OCI-LY7 (cell line): ENCODE results near the gene TRERF1.

Source experiments
- EZH2phosphoT487 ChIP-seq: fragments of 200-600 bp; sonication (generic); IDR thresholded peaks from 2 replicates; pipeline ENCODE4 v1.6.1; 2018; ENCODE audit warnings: low read depth, borderline replicate concordance, mild to moderate bottlenecking, mixed run types, antibody characterized with exemption, low read length, moderate library complexity, mixed read lengths
- TF ChIP-seq, protein P1 (sequence below): fragments of 200-600 bp; sonication (generic); conservative IDR thresholded peaks from 2 replicates; pipeline ENCODE4 v1.5.1; 2014; ENCODE audit warnings: mild to moderate bottlenecking, antibody characterized with exemption, low read length, moderate library complexity, mixed read lengths

DNA sequence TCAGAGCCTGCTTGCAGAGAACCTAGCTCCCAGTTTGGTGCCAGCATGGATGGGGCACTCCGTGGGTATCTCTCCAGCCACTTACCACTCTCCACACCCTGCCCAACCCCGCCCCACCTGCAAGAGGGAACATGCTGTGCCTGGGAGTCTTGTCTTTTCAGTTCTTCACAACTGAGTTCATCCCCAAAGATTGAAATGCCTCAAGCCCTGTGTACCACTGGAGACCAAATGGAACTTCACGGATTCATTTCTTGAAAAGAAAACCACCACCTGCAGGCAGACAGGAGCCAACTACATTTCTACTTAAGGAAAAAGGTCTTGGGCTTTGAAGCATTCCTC is 50.1 kb downstream of the TRERF1 start:
- TF ChIP-seq, protein P1, sequence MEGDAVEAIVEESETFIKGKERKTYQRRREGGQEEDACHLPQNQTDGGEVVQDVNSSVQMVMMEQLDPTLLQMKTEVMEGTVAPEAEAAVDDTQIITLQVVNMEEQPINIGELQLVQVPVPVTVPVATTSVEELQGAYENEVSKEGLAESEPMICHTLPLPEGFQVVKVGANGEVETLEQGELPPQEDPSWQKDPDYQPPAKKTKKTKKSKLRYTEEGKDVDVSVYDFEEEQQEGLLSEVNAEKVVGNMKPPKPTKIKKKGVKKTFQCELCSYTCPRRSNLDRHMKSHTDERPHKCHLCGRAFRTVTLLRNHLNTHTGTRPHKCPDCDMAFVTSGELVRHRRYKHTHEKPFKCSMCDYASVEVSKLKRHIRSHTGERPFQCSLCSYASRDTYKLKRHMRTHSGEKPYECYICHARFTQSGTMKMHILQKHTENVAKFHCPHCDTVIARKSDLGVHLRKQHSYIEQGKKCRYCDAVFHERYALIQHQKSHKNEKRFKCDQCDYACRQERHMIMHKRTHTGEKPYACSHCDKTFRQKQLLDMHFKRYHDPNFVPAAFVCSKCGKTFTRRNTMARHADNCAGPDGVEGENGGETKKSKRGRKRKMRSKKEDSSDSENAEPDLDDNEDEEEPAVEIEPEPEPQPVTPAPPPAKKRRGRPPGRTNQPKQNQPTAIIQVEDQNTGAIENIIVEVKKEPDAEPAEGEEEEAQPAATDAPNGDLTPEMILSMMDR, result no peak
- TF ChIP-seq EZH2phosphoT487, result no peak
